PFSK-1 (cell line): ENCODE data around the gene AGO3.

ENCODE experiments used
- FOXP2 ChIP-seq: optimal IDR thresholded peaks from 2 replicates; pipeline ENCODE3; 2011; ENCODE audit warnings: borderline replicate concordance, control low read depth, inconsistent platforms; ENCODE audit not compliant: insufficient read depth; ENCODE audit errors: extremely low read length, extremely low read depth
- POLR2AphosphoS5 ChIP-seq: IDR thresholded peaks from 2 replicates; pipeline ENCODE4 v1.6.1; 2012; ENCODE audit warnings: low read depth, mild to moderate bottlenecking, control low read depth, low read length, moderate library complexity
- REST ChIP-seq, 2 experiments: IDR thresholded peaks; 2 replicates each; pipeline versions ENCODE4 v1.6.1 to v1.8.0; 2011 to 2012; ENCODE audit warnings: low read depth in 2 of 2, low read length in 2 of 2, control low read depth in 1 of 2, inconsistent platforms in 1 of 2, mild to moderate bottlenecking in 1 of 2, moderate library complexity in 1 of 2; ENCODE audit not compliant: insufficient read depth in 1 of 2
- SIN3A ChIP-seq: IDR thresholded peaks from 2 replicates; pipeline ENCODE4 v1.6.1; 2012; ENCODE audit warnings: mild to moderate bottlenecking, low read length, moderate library complexity, borderline replicate concordance; ENCODE audit not compliant: insufficient read depth
- TAF1 ChIP-seq: IDR thresholded peaks from 2 replicates; pipeline ENCODE4 v1.6.1; 2012; ENCODE audit warnings: low read length, control low read depth, borderline replicate concordance; ENCODE audit not compliant: insufficient read depth

- TF ChIP-seq TAF1 (no peak), POLR2AphosphoS5 (no peak), SIN3A (no peak), REST (IDR thresholded peaks at IDR 0.05; ENCODE audit: insufficient read depth in 1 of 2, low read depth in 2 of 2, low read length in 2 of 2) (no peak), FOXP2 (no peak)
Measured at GRCh38 chr1:35894656-35895055, 36.2 kb upstream of the AGO3 start.
